Smooth muscle cell (in vitro differentiated cells): ENCODE results near the gene FTO. TPM values are rescaled to one million over a fixed set of nuclear protein-coding genes. Genes with fewer than 3 reads are reported as not detected.

Experiments used
- DNase-seq: peaks from one replicate; lab custom pipeline; 2025; ENCODE audit not compliant: unreplicated experiment; lab: John Stamatoyannopoulos, UW
- H2AFZ ChIP-seq: fragments of 200-600 bp; sonication (generic); 2 replicates; pipeline ENCODE4 v1.6.0; 2016; ENCODE audit warnings: antibody characterized with exemption, low read depth, mild to moderate bottlenecking
- H3F3A ChIP-seq: fragments of 200-600 bp; sonication (generic); 2 replicates; pipeline ENCODE4 v1.6.0; 2017; ENCODE audit warnings: antibody characterized with exemption, low read depth
- H3K27ac ChIP-seq: fragments of 200-600 bp; sonication (generic); 2 replicates; pipeline ENCODE4 v1.5.1; 2016; ENCODE audit warnings: low read depth, mild to moderate bottlenecking
- H3K27me3 ChIP-seq: fragments of 200-600 bp; sonication (generic); 2 replicates; pipeline ENCODE4 v1.6.1; 2016; ENCODE audit warnings: low read depth, mild to moderate bottlenecking
- H3K36me3 ChIP-seq: fragments of 200-600 bp; sonication (generic); 2 replicates; pipeline ENCODE4 v1.5.1; 2016; ENCODE audit warnings: low read depth
- H3K4me1 ChIP-seq: fragments of 200-600 bp; sonication (generic); 2 replicates; pipeline ENCODE4 v1.5.1; 2016; ENCODE audit warnings: low read depth
- H3K4me2 ChIP-seq: fragments of 200-600 bp; sonication (generic); 2 replicates; pipeline ENCODE4 v1.6.0; 2016; ENCODE audit warnings: mild to moderate bottlenecking
- H3K4me3 ChIP-seq: fragments of 200-600 bp; sonication (generic); 2 replicates; pipeline ENCODE4 v1.5.1; 2016; ENCODE audit warnings: mild to moderate bottlenecking
- H3K79me2 ChIP-seq: fragments of 200-600 bp; sonication (generic); 2 replicates; pipeline ENCODE4 v1.6.0; 2016; ENCODE audit warnings: low read depth, mild to moderate bottlenecking
- H3K9ac ChIP-seq: fragments of 200-600 bp; sonication (generic); 2 replicates; pipeline ENCODE4 v1.6.0; 2016; ENCODE audit warnings: low read depth
- H3K9me3 ChIP-seq: fragments of 200-600 bp; sonication (generic); replicated peaks from 2 replicates; pipeline ENCODE4 v1.5.1; 2016; ENCODE audit warnings: low read depth
- H4K20me1 ChIP-seq: fragments of 200-600 bp; sonication (generic); 2 replicates; pipeline ENCODE4 v1.6.0; 2016; ENCODE audit warnings: low read depth
- CTCF ChIP-seq: fragments of 200-600 bp; sonication (generic); IDR thresholded peaks from 2 replicates; pipeline ENCODE4 v1.5.1; 2017; ENCODE audit warnings: borderline replicate concordance, mild to moderate bottlenecking, antibody characterized with exemption; ENCODE audit not compliant: insufficient read depth, poor library complexity, severe bottlenecking
- WGBS: methylation state at CpG from one replicate; pipeline ENCODE4 v1.1.7; 2016; ENCODE audit warnings: low lambda C conversion rate; 5-methylcytosine and 5-hydroxymethylcytosine counted together
- polyA plus RNA-seq: library from polyadenylated mRNA; unstranded; fragments of >200 nt; fragmentation: Nextera tagmentation; extraction: Ambion mirVana; gene quantifications from 2 replicates; pipeline ENCODE4 v1.2.1, GENCODE V29; 2016
- total RNA-seq: library from RNA; depleted of rRNA; stranded (reverse); fragments of >200 nt; gene quantifications from 2 replicates; pipeline ENCODE4 v1.2.3, GENCODE V29; 2014

Gene FTO
- total and polyA plus RNA-seq, 2 experiments from 2014 or later, result 81.1 to 89.9 TPM

- no peaks in the 10 kb centered on the region for H3K36me3 ChIP-seq
- no peaks in the 10 kb centered on the region for H3K27me3 ChIP-seq
- H3K4me1 ChIP-seq, result peaks cover 13% of the 10 kb centered on the region
- H3K79me2 ChIP-seq, result peaks cover 4% of the 10 kb centered on the region
- DNase-seq, result no peak
- H3K9ac ChIP-seq, result no peak overlapping the region
- H3K27ac ChIP-seq, result no peak overlapping the region
- H3K4me2 ChIP-seq, result no peak overlapping the region
- TF ChIP-seq CTCF, result no peak
- no peaks in the 10 kb centered on the region for H3F3A ChIP-seq
- no peak overlapping the region for H3K4me3 ChIP-seq
- no peak overlapping the region for H2AFZ ChIP-seq
- H3K9me3 ChIP-seq, result no peaks in the 10 kb centered on the region
- 68% methylated on average over 5 of the region's 5 CpGs for WGBS
- H4K20me1 ChIP-seq, result no peaks in the 10 kb centered on the region
Observed at GRCh38 chr16:53827741-53828140, 123.8 kb downstream of the FTO start.

- Histone ChIP-seq H3K4me2 (no peak overlapping the region), H3K79me2 (peaks cover 4% of the 10 kb centered on the region), H3K9me3 (no peaks in the 10 kb centered on the region), H3F3A (no peaks in the 10 kb centered on the region), H3K27me3 (no peaks in the 10 kb centered on the region), H3K4me3 (no peak overlapping the region), H3K36me3 (no peaks in the 10 kb centered on the region), H3K27ac (no peak overlapping the region), H3K9ac (no peak overlapping the region), H2AFZ (no peak overlapping the region), H3K4me1 (peaks cover 9% of the 10 kb centered on the region), H4K20me1 (no peaks in the 10 kb centered on the region)
- 50% methylated on average over 3 of the region's 3 CpGs for WGBS
- DNase-seq, result no peak
- no peak for TF ChIP-seq CTCF
Observed at GRCh38 chr16:53829186-53829747, 125.3 kb downstream of the FTO start.

- Histone ChIP-seq H3K27me3 (no peaks in the 10 kb centered on the region), H3K27ac (no peak overlapping the region), H4K20me1 (peaks cover 4% of the 10 kb centered on the region), H3K4me2 (no peak overlapping the region), H3K36me3 (no peaks in the 10 kb centered on the region), H3K9me3 (no peaks in the 10 kb centered on the region), H3F3A (no peaks in the 10 kb centered on the region), H3K9ac (no peak overlapping the region), H3K4me3 (no peak overlapping the region), H3K79me2 (peaks cover 9% of the 10 kb centered on the region), H3K4me1 (no peaks in the 10 kb centered on the region), H2AFZ (no peak overlapping the region)
- 98% methylated on average over 9 of the region's 9 CpGs for WGBS
- no peak for DNase-seq
- TF ChIP-seq CTCF, result no peak
Observed at GRCh38 chr16:53832896-53833544, 129.1 kb downstream of the FTO start.

GRCh38 chr16:53836142-53836541 lies 132.2 kb downstream of the FTO start:
- Histone ChIP-seq H3K4me3 (no peak overlapping the region), H3K9me3 (no peaks in the 10 kb centered on the region), H3K27me3 (no peaks in the 10 kb centered on the region), H3K4me2 (no peak overlapping the region), H3K9ac (no peak overlapping the region), H2AFZ (no peak overlapping the region), H4K20me1 (peaks cover 4% of the 10 kb centered on the region), H3K4me1 (no peaks in the 10 kb centered on the region), H3F3A (no peaks in the 10 kb centered on the region), H3K79me2 (peaks cover 6% of the 10 kb centered on the region), H3K27ac (no peak overlapping the region), H3K36me3 (no peaks in the 10 kb centered on the region)
- WGBS, result 87% methylated on average over 3 of the region's 3 CpGs
- no peak for DNase-seq
- no peak for TF ChIP-seq CTCF
